Measurements from ENCODE around the gene LRRC40.
"Not testable (repeated sequence)": the region's sequence is repeated elsewhere in the genome, so short reads cannot be mapped to it uniquely, and the experiment has no call there.

LRRC40 gene

DNA sequence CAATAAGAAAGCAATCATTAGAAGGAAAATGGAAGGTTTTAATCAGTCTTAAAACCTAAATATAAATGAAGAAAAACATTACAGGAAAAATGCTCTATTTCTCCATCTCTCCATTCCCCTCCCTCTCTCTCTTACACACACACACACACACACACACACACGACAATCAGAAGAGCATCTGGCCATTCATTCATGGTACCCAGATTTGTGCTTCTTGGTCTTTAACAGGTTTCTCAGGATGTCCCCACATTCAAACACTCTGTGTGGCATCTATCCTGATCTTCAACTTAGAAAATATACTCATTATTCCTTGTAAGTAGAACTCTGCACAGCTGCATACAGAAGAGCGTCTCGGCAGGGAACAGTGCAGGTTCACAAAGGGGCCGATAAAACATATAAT lies 779 bp downstream of the LRRC40 start:
- peak overlapping the region; percentile 91 for H3K4me3 ChIP-seq (replicated peaks; ENCODE audit: low read depth, low read length)
- TF ChIP-seq, protein P1, sequence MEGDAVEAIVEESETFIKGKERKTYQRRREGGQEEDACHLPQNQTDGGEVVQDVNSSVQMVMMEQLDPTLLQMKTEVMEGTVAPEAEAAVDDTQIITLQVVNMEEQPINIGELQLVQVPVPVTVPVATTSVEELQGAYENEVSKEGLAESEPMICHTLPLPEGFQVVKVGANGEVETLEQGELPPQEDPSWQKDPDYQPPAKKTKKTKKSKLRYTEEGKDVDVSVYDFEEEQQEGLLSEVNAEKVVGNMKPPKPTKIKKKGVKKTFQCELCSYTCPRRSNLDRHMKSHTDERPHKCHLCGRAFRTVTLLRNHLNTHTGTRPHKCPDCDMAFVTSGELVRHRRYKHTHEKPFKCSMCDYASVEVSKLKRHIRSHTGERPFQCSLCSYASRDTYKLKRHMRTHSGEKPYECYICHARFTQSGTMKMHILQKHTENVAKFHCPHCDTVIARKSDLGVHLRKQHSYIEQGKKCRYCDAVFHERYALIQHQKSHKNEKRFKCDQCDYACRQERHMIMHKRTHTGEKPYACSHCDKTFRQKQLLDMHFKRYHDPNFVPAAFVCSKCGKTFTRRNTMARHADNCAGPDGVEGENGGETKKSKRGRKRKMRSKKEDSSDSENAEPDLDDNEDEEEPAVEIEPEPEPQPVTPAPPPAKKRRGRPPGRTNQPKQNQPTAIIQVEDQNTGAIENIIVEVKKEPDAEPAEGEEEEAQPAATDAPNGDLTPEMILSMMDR (IDR thresholded peaks at IDR 0.05; ENCODE audit: low read depth, low read length, missing control alignments): no peak
- no peak for DNase-seq (ENCODE audit: extremely low read depth, low read depth)

DNA sequence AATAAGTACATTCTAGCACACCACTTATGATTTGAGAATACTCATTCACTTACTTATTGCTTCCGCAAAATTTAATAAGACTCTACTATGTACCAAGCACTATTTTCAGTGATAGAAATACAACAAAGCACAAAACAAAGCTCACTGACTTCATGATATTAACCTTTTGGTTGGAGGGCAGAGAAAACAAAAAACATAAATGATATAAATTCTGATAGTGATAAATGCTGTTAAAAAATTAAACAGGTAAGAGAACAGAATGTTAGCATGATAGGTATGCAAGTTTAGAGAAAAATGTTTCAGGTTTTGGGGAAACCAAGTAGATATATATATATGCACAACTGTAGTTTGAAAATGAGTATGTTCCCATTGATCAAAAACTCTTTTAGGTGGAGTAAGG lies 1.2 kb downstream of the LRRC40 start:
- DNase-seq (ENCODE audit: extremely low read depth, low read depth): no peak
- TF ChIP-seq, protein P1 (IDR thresholded peaks at IDR 0.05; ENCODE audit: low read depth, low read length, missing control alignments): no peak
- H3K4me3 ChIP-seq (replicated peaks; ENCODE audit: low read depth, low read length): peak overlapping the region; percentile 91

DNA sequence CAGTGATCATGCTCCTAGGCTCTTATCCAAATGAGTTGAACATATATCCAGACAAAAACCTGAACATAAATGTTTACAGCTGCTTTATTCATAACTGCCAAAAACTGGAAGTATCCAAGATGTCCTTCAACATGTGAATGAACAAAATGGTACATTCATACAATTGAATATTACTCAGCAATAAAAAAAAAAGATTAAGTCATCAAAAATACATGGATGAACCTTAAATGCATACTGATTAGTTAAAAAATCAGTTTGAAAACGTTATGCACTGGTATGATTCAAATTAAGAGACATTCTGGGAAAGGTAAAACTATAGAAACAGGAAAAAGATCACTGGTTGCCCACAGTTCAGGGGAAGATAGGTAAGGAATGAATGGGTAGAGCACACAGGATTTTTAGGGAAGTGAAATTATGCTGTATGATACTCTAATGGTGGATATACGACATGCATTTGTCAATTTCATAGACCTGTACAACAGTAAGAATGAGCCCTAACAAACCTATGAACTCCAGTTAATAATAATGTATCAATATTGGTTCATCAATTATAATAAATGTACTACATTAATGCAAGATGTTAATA lies 3.1 kb downstream of the LRRC40 start:
- TF ChIP-seq, protein P1 (IDR thresholded peaks at IDR 0.05; ENCODE audit: low read depth, low read length, missing control alignments): no peak
- DNase-seq (ENCODE audit: extremely low read depth, low read depth): no peak
- no peak overlapping the region for H3K4me3 ChIP-seq (replicated peaks; ENCODE audit: low read depth, low read length)

DNA sequence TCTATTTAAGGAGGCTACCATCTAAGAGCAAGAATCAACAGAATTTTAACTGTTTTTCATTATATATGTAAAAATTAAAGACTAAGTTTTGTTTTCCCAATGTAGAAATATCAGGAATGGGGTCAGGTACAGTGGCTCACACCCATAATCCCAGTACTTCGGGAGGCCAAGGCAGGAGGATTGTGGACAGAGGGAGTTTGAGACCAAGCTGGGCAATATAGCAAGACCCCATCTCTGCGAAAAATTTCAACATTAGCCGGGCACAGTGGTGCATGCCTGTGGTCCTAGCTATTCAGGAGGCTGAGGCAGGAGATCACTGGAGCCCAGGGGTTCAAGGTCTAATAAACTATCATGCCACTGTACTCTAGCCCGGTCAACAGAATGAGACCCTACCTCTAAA lies 5.3 kb downstream of the LRRC40 start:
- TF ChIP-seq, protein P1 (IDR thresholded peaks at IDR 0.05; ENCODE audit: low read depth, low read length, missing control alignments): no peak
- DNase-seq (ENCODE audit: extremely low read depth, low read depth): no peak

DNA sequence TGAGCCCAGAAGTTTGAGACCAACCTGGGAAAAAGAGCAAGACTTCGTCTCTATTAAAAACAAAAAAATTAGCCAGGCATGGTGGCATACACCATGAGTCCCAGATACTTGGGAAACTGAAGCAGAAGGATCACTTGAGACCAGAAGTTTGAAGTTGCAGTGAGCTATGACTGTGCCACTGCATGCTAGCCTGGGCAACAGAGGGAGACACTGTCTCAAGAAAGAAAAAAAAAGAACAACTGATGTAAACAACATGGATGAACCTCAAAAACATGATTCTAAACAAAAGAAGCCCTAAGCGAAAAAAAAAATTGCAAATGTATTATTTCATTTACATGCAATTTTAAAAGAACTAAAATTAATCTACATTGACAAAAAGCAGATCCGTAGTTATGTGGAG lies 9.0 kb downstream of the LRRC40 start:
- no peak for DNase-seq (ENCODE audit: extremely low read depth, low read depth)
- TF ChIP-seq, protein P1 (IDR thresholded peaks at IDR 0.05; ENCODE audit: low read depth, low read length, missing control alignments): no peak
- H3K4me3 ChIP-seq (replicated peaks; ENCODE audit: low read depth, low read length): no peak overlapping the region

More for the DNA sequence above, 5.3 kb downstream of the LRRC40 start:
- H3K4me3 ChIP-seq (replicated peaks; ENCODE audit: low read depth, low read length): no peak overlapping the region

DNA sequence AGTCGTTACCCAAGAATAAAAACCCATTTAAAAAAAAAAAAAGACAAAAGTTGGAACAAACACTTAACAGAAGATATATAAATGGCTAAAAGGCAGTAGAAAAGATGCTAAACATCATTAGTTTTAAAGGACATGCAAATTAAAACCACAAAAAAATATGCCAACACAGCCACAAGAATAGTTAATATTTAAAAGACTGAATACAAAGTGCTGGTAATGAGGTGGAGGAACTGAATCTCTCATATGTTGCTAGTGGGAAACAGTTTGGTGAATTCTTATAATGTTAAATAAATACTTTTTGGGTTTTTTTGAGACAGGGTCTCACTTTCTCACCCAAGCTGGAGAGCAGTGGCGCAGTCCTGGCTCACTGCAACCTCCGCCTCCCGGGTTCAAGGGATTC lies 10.0 kb downstream of the LRRC40 start:
- no peak for DNase-seq (ENCODE audit: extremely low read depth, low read depth)
- TF ChIP-seq, protein P1 (IDR thresholded peaks at IDR 0.05; ENCODE audit: low read depth, low read length, missing control alignments): no peak
- no peak overlapping the region for H3K4me3 ChIP-seq (replicated peaks; ENCODE audit: low read depth, low read length)

DNA sequence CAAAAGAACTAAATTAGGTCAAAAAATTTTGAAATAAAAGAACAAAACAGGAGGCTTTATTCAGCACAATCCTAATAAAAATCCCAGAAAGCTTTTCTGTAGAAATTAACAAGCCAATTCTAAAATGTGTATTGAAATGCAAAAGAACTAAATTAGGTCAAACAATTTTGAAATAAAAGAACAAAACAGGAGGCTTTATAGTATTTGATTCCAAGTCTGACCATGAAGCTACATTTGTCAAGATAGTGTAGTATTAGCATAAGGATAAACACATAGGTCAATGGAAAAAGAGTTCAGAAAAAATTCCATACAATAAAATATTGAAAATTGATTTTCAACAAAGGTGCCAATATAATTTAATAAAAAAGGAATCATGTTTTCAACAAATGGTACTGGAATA lies 10.8 kb downstream of the LRRC40 start:
- DNase-seq (ENCODE audit: extremely low read depth, low read depth): no peak
- H3K4me3 ChIP-seq (replicated peaks; ENCODE audit: low read depth, low read length): no peak overlapping the region
- TF ChIP-seq, protein P1 (IDR thresholded peaks at IDR 0.05; ENCODE audit: low read depth, low read length, missing control alignments): no peak

DNA sequence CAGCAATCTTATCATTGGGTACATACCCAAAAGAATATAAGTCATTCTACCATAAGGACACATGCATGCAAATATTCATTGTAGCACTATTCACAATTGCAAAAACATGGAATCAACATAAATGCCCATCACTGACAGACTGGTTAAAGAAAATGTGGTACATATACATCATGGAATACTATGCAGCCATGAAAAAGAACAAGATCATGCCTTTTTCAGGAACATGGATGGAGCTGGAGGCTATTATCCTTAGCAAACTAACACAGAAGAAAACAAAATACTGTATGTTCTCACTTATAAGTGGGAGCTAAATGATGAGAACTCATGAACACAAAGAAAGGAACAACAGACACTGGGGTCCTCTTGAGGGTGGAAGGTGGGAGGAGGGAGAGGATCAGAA lies 12.9 kb downstream of the LRRC40 start:
- not testable (repeated sequence) for H3K4me3 ChIP-seq (replicated peaks; ENCODE audit: low read depth, low read length); DNase-seq (ENCODE audit: extremely low read depth, low read depth)
